Measurements from ENCODE around the gene RAPGEF5. TPM values are rescaled to one million over a fixed set of nuclear protein-coding genes. Genes with fewer than 3 reads are reported as not detected.

Gene RAPGEF5
- total RNA-seq, 2 donors from 2014 or later: 16.7 to 23.2 TPM

- Mint-ChIP-seq H3K36me3 (ENCODE audit: low read depth) (no peaks in the 10 kb centered on the region), H3K27ac (no peak overlapping the region), H3K4me1 (peaks cover 10% of the 10 kb centered on the region), H3K9me3 (no peaks in the 10 kb centered on the region), H3K27me3 (ENCODE audit: insufficient read depth) (no peaks in the 10 kb centered on the region), H3K4me3 (no peak overlapping the region)
- Histone ChIP-seq H3K9me3 (ENCODE audit: control insufficient read depth, low read length) (no peaks in the 10 kb centered on the region), H3K4me1 (ENCODE audit: control insufficient read depth, insufficient read depth, low read length) (no peaks in the 10 kb centered on the region), H3K36me3 (ENCODE audit: control insufficient read depth, insufficient read depth, low read length) (peaks cover 7% of the 10 kb centered on the region), H3K27me3 (ENCODE audit: control insufficient read depth, insufficient read depth, low read length, poor library complexity, severe bottlenecking) (no peaks in the 10 kb centered on the region), H3K9ac (ENCODE audit: extremely low read depth, low read length, poor library complexity, severe bottlenecking) (no peak overlapping the region), H3K4me3 (ENCODE audit: low read length) (no peak overlapping the region), H3K27ac (ENCODE audit: low read depth, low read length) (no peak overlapping the region)
- TF ChIP-seq CTCF (conservative IDR thresholded peaks at IDR 0.05): no peak
- 92 to 100% methylated on average over 2 to 4 of the region's 4 CpGs for WGBS, 2 experiments (ENCODE audit: insufficient coverage in 1 of 2, insufficient read length in 1 of 2)
- no peak for DNase-seq
Measured at GRCh38 chr7:22204312-22204711, 152.6 kb downstream of the RAPGEF5 start.

GRCh38 chr7:22202141-22202540 is 154.8 kb downstream of the RAPGEF5 start:
- H3K4me3 ChIP-seq (ENCODE audit: low read length): no peak overlapping the region
- peaks cover 7% of the 10 kb centered on the region for H3K4me1 Mint-ChIP-seq
- no peaks in the 10 kb centered on the region for H3K36me3 Mint-ChIP-seq (ENCODE audit: low read depth)
- no peaks in the 10 kb centered on the region for H3K9me3 ChIP-seq (ENCODE audit: control insufficient read depth, low read length)
- peaks cover 7% of the 10 kb centered on the region for H3K36me3 ChIP-seq (ENCODE audit: control insufficient read depth, insufficient read depth, low read length)
- no peak overlapping the region for H3K9ac ChIP-seq (ENCODE audit: extremely low read depth, low read length, poor library complexity, severe bottlenecking)
- WGBS, 2 experiments (ENCODE audit: insufficient coverage in 1 of 2, insufficient read length in 1 of 2): 96 to 100% methylated on average over 1 of the region's 1 CpG
- H3K27me3 ChIP-seq (ENCODE audit: control insufficient read depth, insufficient read depth, low read length, poor library complexity, severe bottlenecking): no peaks in the 10 kb centered on the region
- H3K9me3 Mint-ChIP-seq: no peaks in the 10 kb centered on the region
- no peak for DNase-seq
- H3K27me3 Mint-ChIP-seq (ENCODE audit: insufficient read depth): peaks cover 1% of the 10 kb centered on the region
- H3K4me3 Mint-ChIP-seq: no peak overlapping the region
- no peak overlapping the region for H3K27ac ChIP-seq (ENCODE audit: low read depth, low read length)
- H3K27ac Mint-ChIP-seq: no peak overlapping the region
- no peaks in the 10 kb centered on the region for H3K4me1 ChIP-seq (ENCODE audit: control insufficient read depth, insufficient read depth, low read length)
- no peak for TF ChIP-seq CTCF (conservative IDR thresholded peaks at IDR 0.05)

- H3K4me1 ChIP-seq (ENCODE audit: control insufficient read depth, insufficient read depth, low read length): no peaks in the 10 kb centered on the region
- H3K4me3 ChIP-seq (ENCODE audit: low read length): no peak overlapping the region
- Mint-ChIP-seq H3K9me3 (no peaks in the 10 kb centered on the region), H3K27me3 (ENCODE audit: insufficient read depth) (peaks cover 1% of the 10 kb centered on the region), H3K4me1 (peaks cover 7% of the 10 kb centered on the region), H3K4me3 (no peak overlapping the region), H3K27ac (no peak overlapping the region), H3K36me3 (ENCODE audit: low read depth) (no peaks in the 10 kb centered on the region)
- DNase-seq: no peak
- no peaks in the 10 kb centered on the region for H3K27me3 ChIP-seq (ENCODE audit: control insufficient read depth, insufficient read depth, low read length, poor library complexity, severe bottlenecking)
- no peak overlapping the region for H3K27ac ChIP-seq (ENCODE audit: low read depth, low read length)
- H3K9ac ChIP-seq (ENCODE audit: extremely low read depth, low read length, poor library complexity, severe bottlenecking): no peak overlapping the region
- WGBS, 2 experiments (ENCODE audit: insufficient coverage in 1 of 2, insufficient read length in 1 of 2): 88 to 100% methylated on average over 1 to 4 of the region's 4 CpGs
- peaks cover 7% of the 10 kb centered on the region for H3K36me3 ChIP-seq (ENCODE audit: control insufficient read depth, insufficient read depth, low read length)
- no peak for TF ChIP-seq CTCF (conservative IDR thresholded peaks at IDR 0.05)
- H3K9me3 ChIP-seq (ENCODE audit: control insufficient read depth, low read length): no peaks in the 10 kb centered on the region
Measured at GRCh38 chr7:22201186-22201880, 155.6 kb downstream of the RAPGEF5 start.
